Activated T-helper 1 cell treated with anti-CD3 and anti-CD28 coated beads, Interleukin-12 subunit alpha, Interleukin-12 subunit beta, Interleukin-2, Interleukin-4 antibody, amounts not matched to agents 30 ng/mL and 10 ng/mL and 1 ng/mL, durations not matched to agents 14 hours and 24 hours and 36 hours (primary cell): ENCODE results near the gene SPEG. TPM values are rescaled to one million over a fixed set of nuclear protein-coding genes. Genes with fewer than 3 reads are reported as not detected.
"Not testable (repeated sequence)": the region's sequence is repeated elsewhere in the genome, so short reads cannot be mapped to it uniquely, and the experiment has no call there.

ENCODE experiments used
- DNase-seq: peaks from one replicate; pipeline ENCODE4 v3.0.0; 2021; ENCODE audit warnings: low spot score
- H3K27ac Mint-ChIP-seq: one replicate; pipeline ENCODE4 v1.8.0; 2021; ENCODE audit warnings: mild to moderate bottlenecking, mixed read lengths
- H3K27me3 Mint-ChIP-seq: one replicate; pipeline ENCODE4 v1.8.0; 2022; ENCODE audit warnings: mild to moderate bottlenecking, moderate library complexity, mixed read lengths; ENCODE audit not compliant: insufficient read depth
- H3K36me3 Mint-ChIP-seq: one replicate; pipeline ENCODE4 v1.8.0; 2021; ENCODE audit warnings: low read depth, mixed read lengths
- H3K4me1 Mint-ChIP-seq: one replicate; pipeline ENCODE4 v1.8.0; 2021; ENCODE audit warnings: low read depth, mixed read lengths
- H3K4me3 Mint-ChIP-seq: one replicate; pipeline ENCODE4 v1.8.0; 2021; ENCODE audit warnings: mild to moderate bottlenecking, moderate library complexity, mixed read lengths
- H3K9me3 Mint-ChIP-seq: one replicate; pipeline ENCODE4 v1.8.0; 2021; ENCODE audit warnings: mixed read lengths
- intact Hi-C: fragments of 100-400 bp; cut with micrococcal nuclease; formaldehyde crosslinking; loops from one replicate; pipeline ENCODE4 v1.15.1; 2024
- total RNA-seq: library from RNA; stranded (reverse); gene quantifications from 2 replicates; pipeline ENCODE4 v1.2.3, GENCODE V29; 2022

The SPEG gene
- total RNA-seq, result 0.13 TPM in 1 of 2 replicates, not detected in the other

GRCh38 chr2:219434718-219435525, at the start of gene SPEG:
TSS of gene SPEG (plus strand) at chr2:219434843. CDS start at chr2:219434978, 135 bp downstream.
- Mint-ChIP-seq H3K27ac (no peak within 1 kb of the TSS), H3K4me1 (no peaks in the 10 kb centered on the region), H3K27me3 (peaks cover 30% of the 10 kb centered on the region), H3K9me3 (no peaks in the 10 kb centered on the region), H3K4me3 (no peak within 1 kb of the TSS), H3K36me3 (no peaks in the 10 kb centered on the region)
- intact Hi-C loops, result loop anchor here (1.0 kb wide), 1 partner anchor 32 kb away; no protein-coding TSS in a partner anchor
- no peak for DNase-seq

GRCh38 chr2:219384859-219385258, 49.8 kb upstream of the SPEG start:
- Mint-ChIP-seq H3K9me3 (no peaks in the 10 kb centered on the region), H3K36me3 (peaks cover 24% of the 10 kb centered on the region)
- intact Hi-C loops, result loop anchor here (5.0 kb wide), 3 partner anchors 713 to 1168 kb away; partner anchors contain the start of genes ARPC2, CTDSP1, RNF25 and STK36

GRCh38 chr2:219385958-219386520, 48.6 kb upstream of the SPEG start:
- H3K27me3 Mint-ChIP-seq, result peaks cover 12% of the 10 kb centered on the region
- H3K27ac Mint-ChIP-seq, result no peak overlapping the region
- peaks cover 24% of the 10 kb centered on the region for H3K36me3 Mint-ChIP-seq

More at GRCh38 chr2:219384859-219385258, 49.8 kb upstream of the SPEG start:
- peak overlapping the region; percentile 34 for H3K27ac Mint-ChIP-seq
- H3K27me3 Mint-ChIP-seq, result peaks cover 2% of the 10 kb centered on the region
- H3K4me3 Mint-ChIP-seq, result peak overlapping the region; percentile 47
- peaks cover 6% of the 10 kb centered on the region for H3K4me1 Mint-ChIP-seq
- no peak for DNase-seq

GRCh38 chr2:219386532-219387280, 47.9 kb upstream of the SPEG start:
- Mint-ChIP-seq H3K9me3 (no peaks in the 10 kb centered on the region), H3K27ac (peak overlapping the region; percentile 93), H3K27me3 (peaks cover 16% of the 10 kb centered on the region), H3K4me1 (peaks cover 6% of the 10 kb centered on the region), H3K36me3 (peaks cover 22% of the 10 kb centered on the region), H3K4me3 (peak overlapping the region; percentile 97)
- intact Hi-C loops, result loop anchor here (1.0 to 5.0 kb wide), 5 partner anchors 107 to 1169 kb away; partner anchors contain the start of genes ARPC2, CTDSP1, DNAJB2 and NHEJ1
- no peak for DNase-seq

More at GRCh38 chr2:219385958-219386520, 48.6 kb upstream of the SPEG start:
- H3K9me3 Mint-ChIP-seq, result no peaks in the 10 kb centered on the region
- no peak for DNase-seq
- peaks cover 6% of the 10 kb centered on the region for H3K4me1 Mint-ChIP-seq
- H3K4me3 Mint-ChIP-seq, result peak overlapping the region; percentile 97
- intact Hi-C loops, result loop anchor here (5.0 kb wide), 3 partner anchors 714 to 1169 kb away; partner anchors contain the start of genes ARPC2, CTDSP1, RNF25 and STK36

GRCh38 chr2:219387306-219388120, 47.1 kb upstream of the SPEG start, which contains the start of gene DNPEP:
TSS of gene DNPEP (minus strand) at chr2:219387912. CDS start at chr2:219387794, 118 bp downstream.
- peaks cover 6% of the 10 kb centered on the region for H3K4me1 Mint-ChIP-seq
- H3K4me3 Mint-ChIP-seq, result peak within 1 kb of the TSS; percentile 97
- H3K36me3 Mint-ChIP-seq, result peaks cover 20% of the 10 kb centered on the region
- H3K27me3 Mint-ChIP-seq, result peaks cover 21% of the 10 kb centered on the region
- intact Hi-C loops, result loop anchor here (1.0 to 5.0 kb wide), 17 partner anchors 93 to 1170 kb away; partner anchors contain the start of genes AAMP, ANKZF1, ARPC2 and ATG9A
- H3K27ac Mint-ChIP-seq, result peak within 1 kb of the TSS; percentile 93
- DNase-seq, result peak; percentile 88
- no peaks in the 10 kb centered on the region for H3K9me3 Mint-ChIP-seq

- Mint-ChIP-seq H3K4me3 (peak overlapping the region; percentile 97), H3K27me3 (peaks cover 23% of the 10 kb centered on the region), H3K9me3 (no peaks in the 10 kb centered on the region), H3K27ac (peak overlapping the region; percentile 67), H3K4me1 (peaks cover 6% of the 10 kb centered on the region), H3K36me3 (peaks cover 20% of the 10 kb centered on the region)
- peak; percentile 95 for DNase-seq
- intact Hi-C loops, result loop anchor here (1.0 to 5.0 kb wide), 15 partner anchors 94 to 1171 kb away; partner anchors contain the start of genes AAMP, ANKZF1, ARPC2 and ATG9A
Measured at GRCh38 chr2:219388121-219388906, 46.3 kb upstream of the SPEG start.

- Mint-ChIP-seq H3K27me3 (peaks cover 26% of the 10 kb centered on the region), H3K27ac (peak overlapping the region; percentile 67), H3K36me3 (peaks cover 15% of the 10 kb centered on the region), H3K4me3 (peak overlapping the region; percentile 56), H3K9me3 (no peaks in the 10 kb centered on the region), H3K4me1 (peaks cover 6% of the 10 kb centered on the region)
- DNase-seq, result no peak
- intact Hi-C loops, result loop anchor here (1.0 to 5.0 kb wide), 15 partner anchors 94 to 1172 kb away; partner anchors contain the start of genes AAMP, ANKZF1, ARPC2 and ATG9A
Measured at GRCh38 chr2:219388907-219389156, 45.8 kb upstream of the SPEG start.

GRCh38 chr2:219392754-219393153, 41.9 kb upstream of the SPEG start:
- H3K36me3 Mint-ChIP-seq, result no peaks in the 10 kb centered on the region
- peaks cover 32% of the 10 kb centered on the region for H3K27me3 Mint-ChIP-seq
- no peaks in the 10 kb centered on the region for H3K9me3 Mint-ChIP-seq
- H3K4me1 Mint-ChIP-seq, result peaks cover 12% of the 10 kb centered on the region
- intact Hi-C loops, result no loop called here
- no peak for DNase-seq
- H3K4me3 Mint-ChIP-seq, result no peak overlapping the region
- no peak overlapping the region for H3K27ac Mint-ChIP-seq

GRCh38 chr2:219395056-219395455, 39.6 kb upstream of the SPEG start:
- DNase-seq, H3K27ac Mint-ChIP-seq, H3K4me3 Mint-ChIP-seq, H3K9me3 Mint-ChIP-seq, intact Hi-C loops, H3K36me3 Mint-ChIP-seq, H3K4me1 Mint-ChIP-seq: not testable (repeated sequence)
- H3K27me3 Mint-ChIP-seq, result peaks cover 28% of the 10 kb centered on the region

GRCh38 chr2:219395609-219396008, 39.0 kb upstream of the SPEG start:
- intact Hi-C loops, result no loop called here
- Mint-ChIP-seq H3K36me3 (no peaks in the 10 kb centered on the region), H3K4me3 (no peak overlapping the region), H3K27ac (no peak overlapping the region), H3K4me1 (peaks cover 6% of the 10 kb centered on the region), H3K9me3 (no peaks in the 10 kb centered on the region), H3K27me3 (peaks cover 23% of the 10 kb centered on the region)
- DNase-seq, result no peak

- intact Hi-C loops, result no loop called here
- DNase-seq, result no peak
- Mint-ChIP-seq H3K27ac (no peak overlapping the region), H3K9me3 (no peaks in the 10 kb centered on the region), H3K36me3 (no peaks in the 10 kb centered on the region), H3K4me1 (peaks cover 6% of the 10 kb centered on the region), H3K4me3 (no peak overlapping the region), H3K27me3 (peaks cover 14% of the 10 kb centered on the region)
Measured at GRCh38 chr2:219396863-219397457, 37.7 kb upstream of the SPEG start.
